ENCODE measurements around the gene TKFC.

Gene TKFC

DNA sequence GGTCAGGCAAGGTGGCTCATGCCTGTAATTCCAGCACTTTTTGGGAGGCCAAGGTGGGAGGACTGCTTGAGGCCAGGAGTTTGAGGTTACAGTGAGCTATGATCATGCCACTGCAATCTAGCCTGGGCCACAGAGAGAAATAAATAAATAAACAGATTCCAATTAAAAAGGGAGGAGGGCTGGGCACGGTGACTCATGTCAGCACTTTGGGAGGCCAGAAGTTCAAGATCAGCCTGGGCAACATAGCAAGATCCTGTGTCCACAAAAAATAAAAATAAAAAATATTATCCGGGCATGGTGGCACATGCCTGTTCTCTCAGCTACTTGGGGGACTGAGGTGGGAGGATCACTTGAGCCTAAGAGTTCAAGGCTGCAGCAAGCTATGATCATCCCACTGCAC lies 21.2 kb downstream of the TKFC start:
- TF ChIP-seq, protein P1, sequence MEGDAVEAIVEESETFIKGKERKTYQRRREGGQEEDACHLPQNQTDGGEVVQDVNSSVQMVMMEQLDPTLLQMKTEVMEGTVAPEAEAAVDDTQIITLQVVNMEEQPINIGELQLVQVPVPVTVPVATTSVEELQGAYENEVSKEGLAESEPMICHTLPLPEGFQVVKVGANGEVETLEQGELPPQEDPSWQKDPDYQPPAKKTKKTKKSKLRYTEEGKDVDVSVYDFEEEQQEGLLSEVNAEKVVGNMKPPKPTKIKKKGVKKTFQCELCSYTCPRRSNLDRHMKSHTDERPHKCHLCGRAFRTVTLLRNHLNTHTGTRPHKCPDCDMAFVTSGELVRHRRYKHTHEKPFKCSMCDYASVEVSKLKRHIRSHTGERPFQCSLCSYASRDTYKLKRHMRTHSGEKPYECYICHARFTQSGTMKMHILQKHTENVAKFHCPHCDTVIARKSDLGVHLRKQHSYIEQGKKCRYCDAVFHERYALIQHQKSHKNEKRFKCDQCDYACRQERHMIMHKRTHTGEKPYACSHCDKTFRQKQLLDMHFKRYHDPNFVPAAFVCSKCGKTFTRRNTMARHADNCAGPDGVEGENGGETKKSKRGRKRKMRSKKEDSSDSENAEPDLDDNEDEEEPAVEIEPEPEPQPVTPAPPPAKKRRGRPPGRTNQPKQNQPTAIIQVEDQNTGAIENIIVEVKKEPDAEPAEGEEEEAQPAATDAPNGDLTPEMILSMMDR (IDR thresholded peaks at IDR 0.05; ENCODE audit: low read depth, low read length, poor library complexity, severe bottlenecking) = no peak
- TF ChIP-seq EZH2phosphoT487 (IDR thresholded peaks at IDR 0.05; ENCODE audit: borderline replicate concordance, low read length) = no peak
- peaks cover 26% of the 10 kb centered on the region for H3F3A ChIP-seq (ENCODE audit: control insufficient read depth, insufficient read depth)
- H3K79me2 ChIP-seq (ENCODE audit: control insufficient read depth, low read length) = peaks cover 45% of the 10 kb centered on the region
- 0 out of 2 replicates have a peak, but pooled peaks cover under 1% of the 10 kb centered on the region for H4K20me1 ChIP-seq (ENCODE audit: control insufficient read depth, insufficient read depth, low read depth, low read length)
- peaks cover 62% of the 10 kb centered on the region for H3K4me1 ChIP-seq (ENCODE audit: control insufficient read depth, low read length)
- H3K27me3 ChIP-seq (ENCODE audit: control insufficient read depth, low read length) = no peaks in the 10 kb centered on the region
- peak overlapping the region; percentile 98 for H3K4me2 ChIP-seq (ENCODE audit: low read length)
- peaks cover 77% of the 10 kb centered on the region for H3K36me3 ChIP-seq (ENCODE audit: control insufficient read depth, low read length)
- 0 out of 2 replicates have a peak overlapping the region, but pooled peaks have one; percentile 12 for H3K27ac ChIP-seq (ENCODE audit: low read depth, low read length)
- H3K9me2 ChIP-seq (replicated peaks; ENCODE audit: control insufficient read depth, low read length) = no peaks in the 10 kb centered on the region
- H3K9me3 ChIP-seq (ENCODE audit: control insufficient read depth, insufficient read depth, low read length) = no peaks in the 10 kb centered on the region
- no peak overlapping the region for H3K4me3 ChIP-seq (ENCODE audit: low read length)

DNA sequence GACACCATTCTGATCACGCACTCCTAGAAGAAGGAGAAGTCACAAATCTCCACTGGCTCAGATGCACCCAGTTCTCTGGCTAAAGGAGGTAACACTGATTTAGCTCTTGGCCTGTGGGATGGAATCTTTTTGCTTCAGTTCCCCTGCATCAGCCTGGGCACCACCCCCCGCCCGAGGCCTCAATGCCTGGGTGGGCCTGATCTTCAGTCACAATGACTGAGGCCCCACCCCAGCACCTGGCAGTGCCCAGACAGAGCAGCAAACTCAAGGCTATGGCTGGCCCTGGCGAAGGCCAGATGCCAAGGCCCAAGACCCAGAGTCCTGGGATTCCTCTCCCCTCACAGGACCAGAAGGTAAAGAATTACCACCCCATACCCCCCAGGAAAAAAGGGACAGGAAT lies 23.7 kb downstream of the TKFC start:
- Histone ChIP-seq H3K79me2 (ENCODE audit: control insufficient read depth, low read length) (peaks cover 68% of the 10 kb centered on the region), H3K27ac (ENCODE audit: low read depth, low read length) (peak overlapping the region; percentile 98), H3K4me2 (ENCODE audit: low read length) (peak overlapping the region; percentile 98), H3K4me1 (ENCODE audit: control insufficient read depth, low read length) (peaks cover 74% of the 10 kb centered on the region), H3F3A (ENCODE audit: control insufficient read depth, insufficient read depth) (peaks cover 42% of the 10 kb centered on the region), H3K9me2 (replicated peaks; ENCODE audit: control insufficient read depth, low read length) (no peaks in the 10 kb centered on the region), H3K36me3 (ENCODE audit: control insufficient read depth, low read length) (peaks cover 72% of the 10 kb centered on the region), H4K20me1 (ENCODE audit: control insufficient read depth, insufficient read depth, low read depth, low read length) (no peaks in the 10 kb centered on the region), H3K4me3 (ENCODE audit: low read length) (peak overlapping the region; percentile 99), H3K9me3 (ENCODE audit: control insufficient read depth, insufficient read depth, low read length) (no peaks in the 10 kb centered on the region), H3K27me3 (ENCODE audit: control insufficient read depth, low read length) (no peaks in the 10 kb centered on the region)
- TF ChIP-seq EZH2phosphoT487 (IDR thresholded peaks at IDR 0.05; ENCODE audit: borderline replicate concordance, low read length) = no peak
- TF ChIP-seq, protein P1 (IDR thresholded peaks at IDR 0.05; ENCODE audit: low read depth, low read length, poor library complexity, severe bottlenecking) = no peak

DNA sequence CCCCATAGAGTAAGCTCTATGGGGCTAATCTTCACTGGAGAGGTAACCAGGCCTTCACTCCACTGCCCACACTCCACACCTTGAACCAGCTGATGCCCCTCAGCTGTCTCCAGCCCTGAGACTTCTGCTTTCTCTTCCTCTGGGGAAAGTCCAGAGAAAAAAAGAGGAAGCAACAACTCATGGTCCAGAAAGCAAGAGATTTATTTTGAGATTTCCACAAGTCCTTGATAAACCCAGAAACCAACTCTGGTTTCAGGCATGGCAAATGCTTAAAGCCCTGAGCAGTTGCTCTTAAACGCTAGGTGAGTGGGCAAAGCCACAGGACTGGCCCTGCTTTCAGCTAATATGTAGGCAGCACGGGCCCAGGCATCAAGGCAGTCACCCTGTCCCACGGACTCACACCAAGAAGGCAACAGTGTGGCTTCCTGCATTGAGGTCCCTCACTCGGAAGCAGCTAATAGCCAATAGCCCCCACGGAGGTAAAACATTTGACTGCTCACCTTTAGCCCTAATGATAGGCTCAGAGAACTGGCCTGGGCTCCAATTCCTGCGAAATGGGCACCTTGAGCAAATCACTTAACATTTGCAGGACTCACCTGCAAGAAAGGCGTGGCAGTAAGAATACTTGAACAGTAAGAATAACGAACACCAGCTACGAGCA lies 24.3 kb downstream of the TKFC start:
- peaks cover 42% of the 10 kb centered on the region for H3F3A ChIP-seq (ENCODE audit: control insufficient read depth, insufficient read depth)
- peak overlapping the region; percentile 98 for H3K27ac ChIP-seq (ENCODE audit: low read depth, low read length)
- H3K4me2 ChIP-seq (ENCODE audit: low read length) = peak overlapping the region; percentile 98

More for the DNA sequence above, 24.3 kb downstream of the TKFC start:
- peaks cover 74% of the 10 kb centered on the region for H3K79me2 ChIP-seq (ENCODE audit: control insufficient read depth, low read length)
- peaks cover 70% of the 10 kb centered on the region for H3K36me3 ChIP-seq (ENCODE audit: control insufficient read depth, low read length)
- no peaks in the 10 kb centered on the region for H3K9me3 ChIP-seq (ENCODE audit: control insufficient read depth, insufficient read depth, low read length)
- no peaks in the 10 kb centered on the region for H3K27me3 ChIP-seq (ENCODE audit: control insufficient read depth, low read length)
- no peaks in the 10 kb centered on the region for H4K20me1 ChIP-seq (ENCODE audit: control insufficient read depth, insufficient read depth, low read depth, low read length)
- TF ChIP-seq EZH2phosphoT487 (IDR thresholded peaks at IDR 0.05; ENCODE audit: borderline replicate concordance, low read length) = no peak
- TF ChIP-seq, protein P1 (IDR thresholded peaks at IDR 0.05; ENCODE audit: low read depth, low read length, poor library complexity, severe bottlenecking) = no peak
- peaks cover 74% of the 10 kb centered on the region for H3K4me1 ChIP-seq (ENCODE audit: control insufficient read depth, low read length)
- peak overlapping the region; percentile 99 for H3K4me3 ChIP-seq (ENCODE audit: low read length)
- no peaks in the 10 kb centered on the region for H3K9me2 ChIP-seq (replicated peaks; ENCODE audit: control insufficient read depth, low read length)
